SK-N-SH treated with all-trans-retinoic acid at 6 μM for 48 hours (cell line): ENCODE measurements around the gene STOM.

Source experiments
- ATAC-seq: fragments of 200-7000 bp; cut with Tn5 transposase; 3 replicates; pipeline ENCODE4 v1.9.1; 2020; ENCODE audit warnings: mild to moderate bottlenecking, moderate library complexity
- ARNTL ChIP-seq: fragments of 450-650 bp; formaldehyde crosslinking; IDR thresholded peaks from 2 replicates; pipeline ENCODE4 v1.5.0; 2020; ENCODE audit warnings: low read depth, mild to moderate bottlenecking, moderate library complexity, borderline replicate concordance
- BACH2 ChIP-seq: fragments of 250-450 bp; sonication (Bioruptor Pico); IDR thresholded peaks from 2 replicates; pipeline ENCODE4 v1.9.0; 2021; ENCODE audit warnings: mild to moderate bottlenecking, borderline replicate concordance
- CSDC2 ChIP-seq: fragments of 250-450 bp; sonication (Bioruptor Pico); IDR thresholded peaks from 2 replicates; pipeline ENCODE4 v1.5.0; 2020; ENCODE audit warnings: mild to moderate bottlenecking, moderate library complexity
- CSRNP3 ChIP-seq: fragments of 250-450 bp; sonication (Bioruptor Pico); IDR thresholded peaks from 2 replicates; pipeline ENCODE4 v1.5.1; 2021; ENCODE audit warnings: mild to moderate bottlenecking, moderate library complexity
- ESRRG ChIP-seq: fragments of 250-450 bp; sonication (Bioruptor Pico); IDR thresholded peaks from 2 replicates; pipeline ENCODE4 v1.6.1; 2021; ENCODE audit warnings: mild to moderate bottlenecking
- GLIS3 ChIP-seq: fragments of 250-450 bp; sonication (Bioruptor Pico); IDR thresholded peaks from 2 replicates; pipeline ENCODE4 v1.5.0; 2020; ENCODE audit warnings: mild to moderate bottlenecking, moderate library complexity
- ISL1 ChIP-seq: fragments of 250-450 bp; sonication (Bioruptor Pico); IDR thresholded peaks from 2 replicates; pipeline ENCODE4 v2.1.2; 2022; ENCODE audit warnings: mild to moderate bottlenecking, moderate library complexity
- OSR1 ChIP-seq: fragments of 250-450 bp; sonication (Bioruptor Pico); IDR thresholded peaks from 2 replicates; pipeline ENCODE4 v1.8.0; 2022; ENCODE audit warnings: moderate library complexity, mild to moderate bottlenecking, inconsistent platforms
- PPARA ChIP-seq: fragments of 250-450 bp; sonication (Bioruptor Pico); IDR thresholded peaks from 2 replicates; pipeline ENCODE4 v1.5.0; 2020; ENCODE audit warnings: mild to moderate bottlenecking, borderline replicate concordance
- SNAI2 ChIP-seq: fragments of 250-450 bp; sonication (Bioruptor Pico); IDR thresholded peaks from 2 replicates; pipeline ENCODE4 v1.5.0; 2020; ENCODE audit warnings: mild to moderate bottlenecking, moderate library complexity
- TCF4 ChIP-seq: fragments of 250-450 bp; sonication (Bioruptor Pico); IDR thresholded peaks from 2 replicates; pipeline ENCODE4 v1.8.0; 2021; ENCODE audit warnings: mild to moderate bottlenecking, moderate library complexity, borderline replicate concordance
- ZC3H10 ChIP-seq: fragments of 250-450 bp; sonication (Bioruptor Pico); IDR thresholded peaks from 2 replicates; pipeline ENCODE4 v1.5.1; 2021; ENCODE audit warnings: mild to moderate bottlenecking, moderate library complexity
- ZFP30 ChIP-seq: fragments of 450-650 bp; formaldehyde crosslinking; IDR thresholded peaks from 2 replicates; pipeline ENCODE4 v1.5.0; 2022; ENCODE audit warnings: mild to moderate bottlenecking, moderate library complexity
- ZNF8 ChIP-seq: fragments of 450-650 bp; formaldehyde crosslinking; IDR thresholded peaks from 2 replicates; pipeline ENCODE4 v1.5.0; 2020; ENCODE audit warnings: mild to moderate bottlenecking, moderate library complexity
- TF ChIP-seq, protein P1 (sequence below): fragments of 250-450 bp; sonication (Bioruptor Pico); IDR thresholded peaks from 2 replicates; pipeline ENCODE4 v1.5.1; 2020; ENCODE audit warnings: low read depth, mild to moderate bottlenecking, moderate library complexity
- TF ChIP-seq, protein P2 (sequence below): fragments of 250-450 bp; sonication (Bioruptor Pico); IDR thresholded peaks from 2 replicates; pipeline ENCODE4 v1.8.0; 2020; ENCODE audit warnings: mild to moderate bottlenecking, moderate library complexity, borderline replicate concordance
- TF ChIP-seq, protein P3 (sequence below): fragments of 250-450 bp; sonication (Bioruptor Pico); IDR thresholded peaks from 2 replicates; pipeline ENCODE4 v1.5.0; 2020; ENCODE audit warnings: mild to moderate bottlenecking, moderate library complexity

The STOM gene

DNA sequence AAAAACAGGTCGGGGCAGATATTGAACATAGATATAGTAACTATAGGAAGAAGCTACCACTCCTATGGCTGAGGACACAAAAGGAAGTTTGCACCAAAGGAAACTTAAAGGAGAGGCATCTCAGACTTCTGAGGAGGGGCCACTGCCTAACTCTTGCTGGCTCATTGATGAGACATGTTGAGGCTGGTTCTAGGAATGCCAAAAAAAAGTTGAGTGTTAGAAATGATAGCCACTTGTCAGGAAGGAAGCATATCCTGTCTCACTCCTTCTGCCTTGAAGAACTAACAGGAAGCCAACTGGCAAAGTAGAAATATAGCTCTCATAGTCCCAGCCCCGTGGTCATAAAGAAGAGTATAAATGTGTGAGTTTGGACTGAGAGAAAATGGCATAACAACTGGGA is 23.3 kb upstream of the STOM start:
- TF ChIP-seq TCF4 (CRISPR knock-in tag) (no peak), CSDC2 (CRISPR knock-in tag) (no peak), ZNF8 (CRISPR knock-in tag) (no peak), ZFP30 (no peak)
- TF ChIP-seq, protein P1, sequence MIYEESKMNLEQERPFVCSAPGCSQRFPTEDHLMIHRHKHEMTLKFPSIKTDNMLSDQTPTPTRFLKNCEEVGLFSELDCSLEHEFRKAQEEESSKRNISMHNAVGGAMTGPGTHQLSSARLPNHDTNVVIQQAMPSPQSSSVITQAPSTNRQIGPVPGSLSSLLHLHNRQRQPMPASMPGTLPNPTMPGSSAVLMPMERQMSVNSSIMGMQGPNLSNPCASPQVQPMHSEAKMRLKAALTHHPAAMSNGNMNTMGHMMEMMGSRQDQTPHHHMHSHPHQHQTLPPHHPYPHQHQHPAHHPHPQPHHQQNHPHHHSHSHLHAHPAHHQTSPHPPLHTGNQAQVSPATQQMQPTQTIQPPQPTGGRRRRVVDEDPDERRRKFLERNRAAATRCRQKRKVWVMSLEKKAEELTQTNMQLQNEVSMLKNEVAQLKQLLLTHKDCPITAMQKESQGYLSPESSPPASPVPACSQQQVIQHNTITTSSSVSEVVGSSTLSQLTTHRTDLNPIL (CRISPR knock-in tag) = no peak
- TF ChIP-seq, all 23 proteins: peak for 0
- ATAC-seq = no peak

GRCh38 chr9:121390372-121390771 is 20.3 kb upstream of the STOM start:
- ATAC-seq = no peak
- TF ChIP-seq, protein P2, sequence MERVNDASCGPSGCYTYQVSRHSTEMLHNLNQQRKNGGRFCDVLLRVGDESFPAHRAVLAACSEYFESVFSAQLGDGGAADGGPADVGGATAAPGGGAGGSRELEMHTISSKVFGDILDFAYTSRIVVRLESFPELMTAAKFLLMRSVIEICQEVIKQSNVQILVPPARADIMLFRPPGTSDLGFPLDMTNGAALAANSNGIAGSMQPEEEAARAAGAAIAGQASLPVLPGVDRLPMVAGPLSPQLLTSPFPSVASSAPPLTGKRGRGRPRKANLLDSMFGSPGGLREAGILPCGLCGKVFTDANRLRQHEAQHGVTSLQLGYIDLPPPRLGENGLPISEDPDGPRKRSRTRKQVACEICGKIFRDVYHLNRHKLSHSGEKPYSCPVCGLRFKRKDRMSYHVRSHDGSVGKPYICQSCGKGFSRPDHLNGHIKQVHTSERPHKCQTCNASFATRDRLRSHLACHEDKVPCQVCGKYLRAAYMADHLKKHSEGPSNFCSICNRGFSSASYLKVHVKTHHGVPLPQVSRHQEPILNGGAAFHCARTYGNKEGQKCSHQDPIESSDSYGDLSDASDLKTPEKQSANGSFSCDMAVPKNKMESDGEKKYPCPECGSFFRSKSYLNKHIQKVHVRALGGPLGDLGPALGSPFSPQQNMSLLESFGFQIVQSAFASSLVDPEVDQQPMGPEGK = no peak
- TF ChIP-seq SNAI2 (CRISPR knock-in tag) = no peak
- no peak for TF ChIP-seq CSRNP3 (CRISPR knock-in tag)
- no peak for TF ChIP-seq CSDC2 (CRISPR knock-in tag)
- TF ChIP-seq, protein P1 (CRISPR knock-in tag) = no peak
- no peak for TF ChIP-seq ZNF8 (CRISPR knock-in tag)
- TF ChIP-seq ESRRG (CRISPR knock-in tag) = no peak
- TF ChIP-seq ZC3H10 (CRISPR knock-in tag) = no peak
- no peak for TF ChIP-seq ZFP30
- no peak for TF ChIP-seq ISL1
- TF ChIP-seq TCF4 (CRISPR knock-in tag) = no peak
- no peak for TF ChIP-seq OSR1 (CRISPR knock-in tag)
- TF ChIP-seq PPARA (CRISPR knock-in tag) = no peak
- TF ChIP-seq, protein P3, sequence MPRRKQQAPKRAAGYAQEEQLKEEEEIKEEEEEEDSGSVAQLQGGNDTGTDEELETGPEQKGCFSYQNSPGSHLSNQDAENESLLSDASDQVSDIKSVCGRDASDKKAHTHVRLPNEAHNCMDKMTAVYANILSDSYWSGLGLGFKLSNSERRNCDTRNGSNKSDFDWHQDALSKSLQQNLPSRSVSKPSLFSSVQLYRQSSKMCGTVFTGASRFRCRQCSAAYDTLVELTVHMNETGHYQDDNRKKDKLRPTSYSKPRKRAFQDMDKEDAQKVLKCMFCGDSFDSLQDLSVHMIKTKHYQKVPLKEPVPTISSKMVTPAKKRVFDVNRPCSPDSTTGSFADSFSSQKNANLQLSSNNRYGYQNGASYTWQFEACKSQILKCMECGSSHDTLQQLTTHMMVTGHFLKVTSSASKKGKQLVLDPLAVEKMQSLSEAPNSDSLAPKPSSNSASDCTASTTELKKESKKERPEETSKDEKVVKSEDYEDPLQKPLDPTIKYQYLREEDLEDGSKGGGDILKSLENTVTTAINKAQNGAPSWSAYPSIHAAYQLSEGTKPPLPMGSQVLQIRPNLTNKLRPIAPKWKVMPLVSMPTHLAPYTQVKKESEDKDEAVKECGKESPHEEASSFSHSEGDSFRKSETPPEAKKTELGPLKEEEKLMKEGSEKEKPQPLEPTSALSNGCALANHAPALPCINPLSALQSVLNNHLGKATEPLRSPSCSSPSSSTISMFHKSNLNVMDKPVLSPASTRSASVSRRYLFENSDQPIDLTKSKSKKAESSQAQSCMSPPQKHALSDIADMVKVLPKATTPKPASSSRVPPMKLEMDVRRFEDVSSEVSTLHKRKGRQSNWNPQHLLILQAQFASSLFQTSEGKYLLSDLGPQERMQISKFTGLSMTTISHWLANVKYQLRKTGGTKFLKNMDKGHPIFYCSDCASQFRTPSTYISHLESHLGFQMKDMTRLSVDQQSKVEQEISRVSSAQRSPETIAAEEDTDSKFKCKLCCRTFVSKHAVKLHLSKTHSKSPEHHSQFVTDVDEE (CRISPR knock-in tag) = no peak

DNA sequence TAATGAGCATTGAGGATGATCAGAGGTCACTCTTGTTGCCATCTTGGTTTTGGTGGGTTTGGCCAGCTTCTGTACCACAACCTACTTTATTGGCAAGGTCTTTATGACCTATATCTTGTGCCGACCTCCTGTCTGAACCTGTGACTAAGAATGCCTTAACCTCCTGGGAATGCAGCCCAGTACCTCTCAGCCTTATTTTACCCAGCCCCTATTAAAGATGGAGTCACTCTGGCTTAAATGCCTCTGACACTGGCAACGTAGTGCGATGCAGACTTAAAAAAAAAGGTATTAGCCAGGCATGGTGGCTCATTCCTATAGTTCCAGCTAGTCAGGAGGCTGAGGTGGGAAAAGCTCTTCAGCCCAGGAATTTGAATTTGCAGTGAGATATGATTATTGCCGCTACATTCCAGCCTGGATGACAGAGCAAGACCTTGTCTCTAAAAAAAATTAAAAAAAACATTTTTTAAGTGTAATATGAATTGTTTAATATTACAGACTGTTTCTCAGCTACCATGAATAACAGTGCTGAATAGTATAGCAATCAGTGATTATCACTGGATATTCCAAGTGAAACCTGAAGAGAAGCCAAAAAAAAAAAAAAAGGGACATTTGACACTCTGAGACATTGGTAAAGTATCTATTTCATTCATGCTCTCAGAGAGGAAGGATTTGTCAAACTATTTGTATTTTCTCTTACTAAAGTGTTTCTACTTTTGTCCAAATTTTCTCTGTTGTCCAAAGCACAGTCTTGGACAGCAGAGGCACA is 18.3 kb upstream of the STOM start:
- TF ChIP-seq TCF4 (CRISPR knock-in tag) = no peak
- peak; percentile 74 for ATAC-seq

GRCh38 chr9:121386442-121387175 is 16.6 kb upstream of the STOM start:
- ATAC-seq = no peak
- no peak for TF ChIP-seq ESRRG (CRISPR knock-in tag)
- TF ChIP-seq, protein P1 (CRISPR knock-in tag) = no peak
- TF ChIP-seq, protein P3 (CRISPR knock-in tag) = no peak
- TF ChIP-seq CSRNP3 (CRISPR knock-in tag) = no peak
- TF ChIP-seq PPARA (CRISPR knock-in tag) = no peak
- no peak for TF ChIP-seq TCF4 (CRISPR knock-in tag)
- TF ChIP-seq ZFP30 = no peak
- no peak for TF ChIP-seq BACH2 (CRISPR knock-in tag)
- TF ChIP-seq CSDC2 (CRISPR knock-in tag) = no peak
- no peak for TF ChIP-seq GLIS3
- TF ChIP-seq OSR1 (CRISPR knock-in tag) = no peak
- no peak for TF ChIP-seq ISL1
- TF ChIP-seq ARNTL = no peak
